ENCODE measurements around the gene PLCD1.

PLCD1 gene

GRCh38 chr3:37964146-37964545 is 65.3 kb downstream of the PLCD1 start:
- no peak for DNase-seq (ENCODE audit: low spot score)

GRCh38 chr3:37963635-37964034 is 65.8 kb downstream of the PLCD1 start:
- no peak for DNase-seq (ENCODE audit: low spot score)

- DNase-seq (ENCODE audit: low spot score), result no peak
Measured at GRCh38 chr3:37963016-37963415, 66.4 kb downstream of the PLCD1 start.

GRCh38 chr3:37961622-37962431 is 67.6 kb downstream of the PLCD1 start:
- DNase-seq (ENCODE audit: low spot score), result no peak

GRCh38 chr3:37957539-37957936 is 71.9 kb downstream of the PLCD1 start:
- DNase-seq (ENCODE audit: low spot score), result no peak

Data from left forelimb (tissue), 1 donor.